ENCODE data around the gene PLPP4. TPM values are rescaled to one million over a fixed set of nuclear protein-coding genes. Genes with fewer than 3 reads are reported as not detected.

The PLPP4 gene
- total RNA-seq, 2 donors from 2014 or later, result 0.27 to 61.3 TPM

DNA sequence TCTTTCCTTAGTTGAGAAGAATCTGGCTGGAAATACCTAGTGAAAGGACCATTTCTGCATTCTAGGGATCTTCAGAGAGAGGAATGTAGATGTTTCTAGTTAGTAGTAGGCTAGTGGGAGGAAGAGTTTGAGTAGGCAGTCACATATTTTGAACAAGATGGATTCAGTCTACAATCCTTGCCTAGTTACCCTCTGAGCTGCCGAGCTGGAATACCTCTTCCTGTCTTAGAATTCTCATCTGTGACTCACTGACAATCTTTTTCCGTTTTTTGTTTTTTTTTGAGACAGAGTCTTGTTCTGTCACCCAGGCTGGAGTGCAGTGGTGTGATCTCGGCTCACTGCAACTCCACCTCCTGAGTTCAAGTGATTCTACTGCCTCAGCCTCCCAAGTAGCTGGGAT is 30.7 kb upstream of the PLPP4 start:
- DNase-seq (ENCODE audit: low spot score), result no peak
- WGBS, result 89% methylated on average over 3 of the region's 3 CpGs
- Histone ChIP-seq H3K27ac (no peak overlapping the region), H3K4me3 (no peak overlapping the region), H3K9me3 (no peaks in the 10 kb centered on the region), H3K36me3 (no peaks in the 10 kb centered on the region), H3K4me1 (replicated peaks) (no peaks in the 10 kb centered on the region), H3K27me3 (replicated peaks; ENCODE audit: insufficient read depth) (no peaks in the 10 kb centered on the region)
- TF ChIP-seq CTCF (IDR thresholded peaks at IDR 0.05) (no peak), POLR2AphosphoS5 (IDR thresholded peaks at IDR 0.05) (no peak), POLR2A (IDR thresholded peaks at IDR 0.05) (no peak)
- intact Hi-C loops (cut with DNase I), result no loop called here

GRCh38 chr10:120428754-120429153 is 28.3 kb upstream of the PLPP4 start:
- DNase-seq (ENCODE audit: low spot score), result no peak

GRCh38 chr10:120429395-120429794 is 27.6 kb upstream of the PLPP4 start:
- Histone ChIP-seq H3K4me3 (no peak overlapping the region), H3K27ac (no peak overlapping the region), H3K9me3 (no peaks in the 10 kb centered on the region), H3K36me3 (no peaks in the 10 kb centered on the region), H3K4me1 (replicated peaks) (no peaks in the 10 kb centered on the region), H3K27me3 (replicated peaks; ENCODE audit: insufficient read depth) (peaks cover 4% of the 10 kb centered on the region)
- no peak for DNase-seq (ENCODE audit: low spot score)
- intact Hi-C loops (cut with DNase I), result no loop called here
- 61% methylated on average over 5 of the region's 5 CpGs for WGBS
- no peak for TF ChIP-seq CTCF (IDR thresholded peaks at IDR 0.05)
- TF ChIP-seq POLR2A (IDR thresholded peaks at IDR 0.05), result no peak
- no peak for TF ChIP-seq POLR2AphosphoS5 (IDR thresholded peaks at IDR 0.05)

More at GRCh38 chr10:120428754-120429153, 28.3 kb upstream of the PLPP4 start:
- intact Hi-C loops (cut with DNase I), result no loop called here
- TF ChIP-seq POLR2AphosphoS5 (IDR thresholded peaks at IDR 0.05) (no peak), POLR2A (IDR thresholded peaks at IDR 0.05) (no peak), CTCF (IDR thresholded peaks at IDR 0.05) (no peak)
- Histone ChIP-seq H3K27ac (no peak overlapping the region), H3K4me3 (no peak overlapping the region), H3K4me1 (replicated peaks) (no peaks in the 10 kb centered on the region), H3K9me3 (no peaks in the 10 kb centered on the region), H3K36me3 (no peaks in the 10 kb centered on the region), H3K27me3 (replicated peaks; ENCODE audit: insufficient read depth) (peaks cover 4% of the 10 kb centered on the region)
- WGBS, result 50% methylated on average over 5 of the region's 5 CpGs

GRCh38 chr10:120431251-120431651 is 25.8 kb upstream of the PLPP4 start:
- DNase-seq (ENCODE audit: low spot score), result no peak
- WGBS, result 51% methylated on average over 8 of the region's 8 CpGs
- no peak for TF ChIP-seq CTCF (IDR thresholded peaks at IDR 0.05)
- no peak for TF ChIP-seq POLR2A (IDR thresholded peaks at IDR 0.05)
- no peak for TF ChIP-seq POLR2AphosphoS5 (IDR thresholded peaks at IDR 0.05)

GRCh38 chr10:120432209-120432608 is 24.8 kb upstream of the PLPP4 start:
- no peak for TF ChIP-seq POLR2AphosphoS5 (IDR thresholded peaks at IDR 0.05)
- no peak for TF ChIP-seq POLR2A (IDR thresholded peaks at IDR 0.05)
- TF ChIP-seq CTCF (IDR thresholded peaks at IDR 0.05), result no peak
- no peak overlapping the region for H3K27ac ChIP-seq
- H3K36me3 ChIP-seq, result no peaks in the 10 kb centered on the region
- 49% methylated on average over 3 of the region's 3 CpGs for WGBS
- intact Hi-C loops (cut with DNase I), result no loop called here
- no peak for DNase-seq (ENCODE audit: low spot score)
- H3K4me1 ChIP-seq (replicated peaks), result no peaks in the 10 kb centered on the region
- peaks cover 4% of the 10 kb centered on the region for H3K27me3 ChIP-seq (replicated peaks; ENCODE audit: insufficient read depth)
- no peaks in the 10 kb centered on the region for H3K9me3 ChIP-seq
- H3K4me3 ChIP-seq, result no peak overlapping the region

More at GRCh38 chr10:120431251-120431651, 25.8 kb upstream of the PLPP4 start:
- H3K36me3 ChIP-seq, result no peaks in the 10 kb centered on the region
- H3K4me1 ChIP-seq (replicated peaks), result no peaks in the 10 kb centered on the region
- no peaks in the 10 kb centered on the region for H3K9me3 ChIP-seq
- peaks cover 4% of the 10 kb centered on the region for H3K27me3 ChIP-seq (replicated peaks; ENCODE audit: insufficient read depth)
- no peak overlapping the region for H3K27ac ChIP-seq
- no peak overlapping the region for H3K4me3 ChIP-seq
- intact Hi-C loops (cut with DNase I), result no loop called here

Measured in prostate gland (tissue), 2 donors.